Liver (tissue), 9 donors: ENCODE results near the gene NLRC5. TPM values are rescaled to one million over a fixed set of nuclear protein-coding genes. Genes with fewer than 3 reads are reported as not detected.
A peak's percentile ranks its signal among the peaks of the same experiment; 100 is the strongest.

Source experiments
- DNase-seq: peaks from one replicate; pipeline ENCODE4 v3.0.0-alpha.2; 2017; ENCODE audit warnings: low spot score
- H3K27ac ChIP-seq, 2 donors: one replicate each; pipeline ENCODE4 v1.7.0; 2013; ENCODE audit warnings: inconsistent platforms in 2 of 2, low read length in 2 of 2, control low read depth in 1 of 2, low read depth in 1 of 2, mild to moderate bottlenecking in 1 of 2
- H3K27me3 ChIP-seq, 4 donors: one replicate each; pipeline versions ENCODE4 v1.6.1 to v1.7.0; 2013; ENCODE audit warnings: low read length in 3 of 4, inconsistent platforms in 1 of 4, mild to moderate bottlenecking in 1 of 4, moderate library complexity in 1 of 4; ENCODE audit not compliant: control insufficient read depth in 4 of 4, insufficient read depth in 4 of 4
- H3K36me3 ChIP-seq, 4 donors: one replicate each; pipeline versions ENCODE4 v1.6.1 to v1.7.0; 2013; ENCODE audit warnings: low read length in 3 of 4, mild to moderate bottlenecking in 3 of 4, low read depth in 1 of 4, moderate library complexity in 1 of 4; ENCODE audit not compliant: control insufficient read depth in 4 of 4, insufficient read depth in 3 of 4
- H3K4me1 ChIP-seq, 4 donors: one replicate each; pipeline versions ENCODE4 v1.6.1 to v1.7.0; 2013; ENCODE audit warnings: low read length in 3 of 4, mild to moderate bottlenecking in 3 of 4, moderate library complexity in 1 of 4; ENCODE audit not compliant: control insufficient read depth in 4 of 4, insufficient read depth in 4 of 4
- H3K4me3 ChIP-seq, 3 donors: one replicate each; pipeline versions ENCODE4 v1.6.1 to v1.7.0; 2013; ENCODE audit warnings: low read length in 3 of 3, control low read depth in 1 of 3, low read depth in 1 of 3, mild to moderate bottlenecking in 1 of 3
- H3K9ac ChIP-seq, 2 donors: one replicate each; pipeline ENCODE4 v1.7.0; 2013; ENCODE audit warnings: low read length in 2 of 2, mild to moderate bottlenecking in 2 of 2, moderate library complexity in 2 of 2, control low read depth in 1 of 2, low read depth in 1 of 2
- H3K9me3 ChIP-seq, 4 donors: one replicate each; pipeline versions ENCODE4 v1.6.1 to v1.7.0; 2013; ENCODE audit warnings: low read length in 3 of 4; ENCODE audit not compliant: control insufficient read depth in 4 of 4
- ATF3 ChIP-seq: IDR thresholded peaks from 2 replicates; pipeline ENCODE4 v1.6.1; 2016; ENCODE audit warnings: antibody characterized with exemption
- EGR1 ChIP-seq, 2 donors: IDR thresholded peaks; 2 replicates each; pipeline ENCODE4 v1.6.1; 2016 to 2018; ENCODE audit warnings: antibody characterized with exemption in 2 of 2, low read depth in 2 of 2
- FOXA1 ChIP-seq: IDR thresholded peaks from 2 replicates; pipeline ENCODE4 v1.6.1; 2016; ENCODE audit warnings: antibody characterized with exemption
- FOXA2 ChIP-seq: IDR thresholded peaks from 2 replicates; pipeline ENCODE4 v1.6.1; 2016; ENCODE audit warnings: antibody characterized with exemption
- GABPA ChIP-seq, 2 donors: IDR thresholded peaks in 1 of 2; conservative IDR thresholded peaks in 1 of 2; 2 replicates each; pipeline ENCODE4 v1.6.1; 2016; ENCODE audit warnings: antibody characterized with exemption in 2 of 2, mild to moderate bottlenecking in 1 of 2, moderate library complexity in 1 of 2
- HNF4A ChIP-seq, 2 donors: conservative IDR thresholded peaks; 2 replicates each; pipeline ENCODE4 v1.6.1; 2016; ENCODE audit warnings: antibody characterized with exemption in 2 of 2, mild to moderate bottlenecking in 2 of 2
- JUND ChIP-seq, 2 donors: IDR thresholded peaks; 2 replicates each; pipeline ENCODE4 v1.6.1; 2016; ENCODE audit warnings: antibody characterized with exemption in 2 of 2
- NR2F2 ChIP-seq: IDR thresholded peaks from 2 replicates; pipeline ENCODE4 v1.6.1; 2016; ENCODE audit warnings: antibody characterized with exemption
- RAD21 ChIP-seq, 2 donors: IDR thresholded peaks; 2 replicates each; pipeline ENCODE4 v1.6.1; 2016; ENCODE audit warnings: antibody characterized with exemption in 2 of 2, mild to moderate bottlenecking in 2 of 2
- RXRA ChIP-seq, 2 donors: IDR thresholded peaks; 2 replicates each; pipeline ENCODE4 v1.6.1; 2017 to 2018; ENCODE audit warnings: antibody characterized with exemption in 2 of 2, mild to moderate bottlenecking in 1 of 2
- SP1 ChIP-seq: IDR thresholded peaks from 2 replicates; pipeline ENCODE4 v1.6.1; 2018; ENCODE audit warnings: antibody characterized with exemption, mild to moderate bottlenecking
- TAF1 ChIP-seq: conservative IDR thresholded peaks from 2 replicates; pipeline ENCODE4 v1.6.1; 2016; ENCODE audit warnings: antibody characterized with exemption, mild to moderate bottlenecking
- YY1 ChIP-seq: IDR thresholded peaks from 2 replicates; pipeline ENCODE4 v1.6.1; 2016; ENCODE audit warnings: antibody characterized with exemption, mild to moderate bottlenecking
- ZBTB33 ChIP-seq: IDR thresholded peaks from 2 replicates; pipeline ENCODE4 v1.6.1; 2016; ENCODE audit warnings: antibody characterized with exemption
- whole genome bisulfite sequencing: extraction: QIAGEN DNeasy Blood & Tissue Kit; methylation state at CpG from one replicate; pipeline ENCODE4 v1.1.7; 2013; 5-methylcytosine and 5-hydroxymethylcytosine counted together
- polyA plus RNA-seq, 2 donors: library from polyadenylated mRNA; stranded (reverse) in 1 of 2; unstranded in 1 of 2; fragments of 200-250 nt in 1 of 2; fragments of >200 nt in 1 of 2; fragmentation: Nextera tagmentation in 1 of 2; extraction: Ambion mirVana in 1 of 2; gene quantifications; one replicate each; pipeline versions ENCODE4 v1.2.1 to v1.2.3, GENCODE V29; 2013 to 2015
- total RNA-seq, 2 donors: library from RNA; depleted of rRNA; stranded (reverse); fragments of >200 nt; gene quantifications; one replicate each; pipeline ENCODE4 v1.2.3, GENCODE V29; 2014
- TF ChIP-seq, protein P1 (sequence below): IDR thresholded peaks from 2 replicates; pipeline ENCODE4 v1.6.1; 2016; ENCODE audit warnings: antibody characterized with exemption
- TF ChIP-seq, protein P2 (sequence below): fragments of 150-350 bp; IDR thresholded peaks from 2 replicates; pipeline ENCODE4 v1.5.1; 2017; ENCODE audit warnings: improper control_type of control experiment, low read depth, low read length; ENCODE audit not compliant: missing input control
- TF ChIP-seq, protein P3 (sequence below): IDR thresholded peaks from 2 replicates; pipeline ENCODE4 v1.6.1; 2016; ENCODE audit warnings: antibody characterized with exemption, mild to moderate bottlenecking
- donor health status: healthy.
- donor health status: healthy.
- donor health status: healthy.
- donor health status: healthy.
- donor health status: healthy.

The NLRC5 gene
- total and polyA plus RNA-seq, 4 donors: 4.7 to 23.3 (median 8.8) TPM

DNA sequence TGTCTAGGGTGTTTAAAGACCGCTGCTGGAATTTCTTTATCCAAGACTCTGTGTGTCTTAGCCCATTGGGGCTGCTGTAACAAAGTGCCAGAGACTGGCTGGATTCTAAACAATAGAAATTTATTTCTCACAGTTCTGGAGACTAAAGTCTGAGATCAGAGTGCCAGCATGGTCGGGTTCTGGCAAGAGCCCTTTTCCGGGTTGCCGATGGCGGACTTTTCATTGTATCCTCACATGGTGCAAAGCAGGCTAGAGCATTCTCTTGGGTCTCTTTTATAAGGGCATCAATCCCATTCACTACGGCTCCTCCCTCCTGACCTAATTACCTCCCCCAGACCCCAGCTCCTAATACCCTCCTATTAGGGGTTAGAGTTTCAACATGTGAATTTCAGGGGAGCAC is 9.5 kb downstream of the NLRC5 start:
- no peaks in the 10 kb centered on the region for H3K36me3 ChIP-seq
- no peaks in the 10 kb centered on the region for H3K27me3 ChIP-seq
- H3K9ac ChIP-seq: no peak overlapping the region
- DNase-seq: no peak
- no peak overlapping the region for H3K27ac ChIP-seq
- H3K9me3 ChIP-seq: no peaks in the 10 kb centered on the region
- H3K4me1 ChIP-seq: no peaks in the 10 kb centered on the region
- H3K4me3 ChIP-seq: no peak overlapping the region
- WGBS: 98% methylated on average over 6 of the region's 6 CpGs
- TF ChIP-seq GABPA (IDR thresholded peaks at IDR 0.05 in 1 of 2, conservative IDR thresholded peaks at IDR 0.05 in 1 of 2) (no peak), ZBTB33 (no peak), FOXA1 (no peak), YY1 (no peak), HNF4A (conservative IDR thresholded peaks at IDR 0.05) (no peak), SP1 (no peak), EGR1 (IDR thresholded peaks at IDR 0.05; ENCODE audit: low read depth in 2 of 2) (no peak), RAD21 (IDR thresholded peaks at IDR 0.05) (no peak), ATF3 (no peak), JUND (IDR thresholded peaks at IDR 0.05) (no peak), RXRA (IDR thresholded peaks at IDR 0.05) (no peak)
- TF ChIP-seq, protein P1, sequence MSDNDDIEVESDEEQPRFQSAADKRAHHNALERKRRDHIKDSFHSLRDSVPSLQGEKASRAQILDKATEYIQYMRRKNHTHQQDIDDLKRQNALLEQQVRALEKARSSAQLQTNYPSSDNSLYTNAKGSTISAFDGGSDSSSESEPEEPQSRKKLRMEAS: no peak
- TF ChIP-seq, protein P2, sequence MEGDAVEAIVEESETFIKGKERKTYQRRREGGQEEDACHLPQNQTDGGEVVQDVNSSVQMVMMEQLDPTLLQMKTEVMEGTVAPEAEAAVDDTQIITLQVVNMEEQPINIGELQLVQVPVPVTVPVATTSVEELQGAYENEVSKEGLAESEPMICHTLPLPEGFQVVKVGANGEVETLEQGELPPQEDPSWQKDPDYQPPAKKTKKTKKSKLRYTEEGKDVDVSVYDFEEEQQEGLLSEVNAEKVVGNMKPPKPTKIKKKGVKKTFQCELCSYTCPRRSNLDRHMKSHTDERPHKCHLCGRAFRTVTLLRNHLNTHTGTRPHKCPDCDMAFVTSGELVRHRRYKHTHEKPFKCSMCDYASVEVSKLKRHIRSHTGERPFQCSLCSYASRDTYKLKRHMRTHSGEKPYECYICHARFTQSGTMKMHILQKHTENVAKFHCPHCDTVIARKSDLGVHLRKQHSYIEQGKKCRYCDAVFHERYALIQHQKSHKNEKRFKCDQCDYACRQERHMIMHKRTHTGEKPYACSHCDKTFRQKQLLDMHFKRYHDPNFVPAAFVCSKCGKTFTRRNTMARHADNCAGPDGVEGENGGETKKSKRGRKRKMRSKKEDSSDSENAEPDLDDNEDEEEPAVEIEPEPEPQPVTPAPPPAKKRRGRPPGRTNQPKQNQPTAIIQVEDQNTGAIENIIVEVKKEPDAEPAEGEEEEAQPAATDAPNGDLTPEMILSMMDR: no peak

- no peaks in the 10 kb centered on the region for H3K4me1 ChIP-seq
- no peak for TF ChIP-seq RXRA (IDR thresholded peaks at IDR 0.05)
- TF ChIP-seq FOXA2: no peak
- TF ChIP-seq, protein P3, sequence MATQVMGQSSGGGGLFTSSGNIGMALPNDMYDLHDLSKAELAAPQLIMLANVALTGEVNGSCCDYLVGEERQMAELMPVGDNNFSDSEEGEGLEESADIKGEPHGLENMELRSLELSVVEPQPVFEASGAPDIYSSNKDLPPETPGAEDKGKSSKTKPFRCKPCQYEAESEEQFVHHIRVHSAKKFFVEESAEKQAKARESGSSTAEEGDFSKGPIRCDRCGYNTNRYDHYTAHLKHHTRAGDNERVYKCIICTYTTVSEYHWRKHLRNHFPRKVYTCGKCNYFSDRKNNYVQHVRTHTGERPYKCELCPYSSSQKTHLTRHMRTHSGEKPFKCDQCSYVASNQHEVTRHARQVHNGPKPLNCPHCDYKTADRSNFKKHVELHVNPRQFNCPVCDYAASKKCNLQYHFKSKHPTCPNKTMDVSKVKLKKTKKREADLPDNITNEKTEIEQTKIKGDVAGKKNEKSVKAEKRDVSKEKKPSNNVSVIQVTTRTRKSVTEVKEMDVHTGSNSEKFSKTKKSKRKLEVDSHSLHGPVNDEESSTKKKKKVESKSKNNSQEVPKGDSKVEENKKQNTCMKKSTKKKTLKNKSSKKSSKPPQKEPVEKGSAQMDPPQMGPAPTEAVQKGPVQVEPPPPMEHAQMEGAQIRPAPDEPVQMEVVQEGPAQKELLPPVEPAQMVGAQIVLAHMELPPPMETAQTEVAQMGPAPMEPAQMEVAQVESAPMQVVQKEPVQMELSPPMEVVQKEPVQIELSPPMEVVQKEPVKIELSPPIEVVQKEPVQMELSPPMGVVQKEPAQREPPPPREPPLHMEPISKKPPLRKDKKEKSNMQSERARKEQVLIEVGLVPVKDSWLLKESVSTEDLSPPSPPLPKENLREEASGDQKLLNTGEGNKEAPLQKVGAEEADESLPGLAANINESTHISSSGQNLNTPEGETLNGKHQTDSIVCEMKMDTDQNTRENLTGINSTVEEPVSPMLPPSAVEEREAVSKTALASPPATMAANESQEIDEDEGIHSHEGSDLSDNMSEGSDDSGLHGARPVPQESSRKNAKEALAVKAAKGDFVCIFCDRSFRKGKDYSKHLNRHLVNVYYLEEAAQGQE: no peak
- no peak for TF ChIP-seq GABPA (IDR thresholded peaks at IDR 0.05 in 1 of 2, conservative IDR thresholded peaks at IDR 0.05 in 1 of 2)
- TF ChIP-seq SP1: no peak
- TF ChIP-seq FOXA1: no peak
- TF ChIP-seq NR2F2: no peak
- TF ChIP-seq RAD21 (IDR thresholded peaks at IDR 0.05): no peak
- no peak for TF ChIP-seq TAF1
- TF ChIP-seq EGR1 (IDR thresholded peaks at IDR 0.05; ENCODE audit: low read depth in 2 of 2): no peak
- TF ChIP-seq, protein P2: no peak
- no peak for TF ChIP-seq HNF4A (conservative IDR thresholded peaks at IDR 0.05)
- DNase-seq: no peak
- no peak overlapping the region for H3K9ac ChIP-seq
- peak overlapping the region in 1 of 2 donors; percentile 17 for H3K27ac ChIP-seq
- no peaks in the 10 kb centered on the region for H3K9me3 ChIP-seq
- no peaks in the 10 kb centered on the region for H3K27me3 ChIP-seq
- 85% methylated on average over 11 of the region's 11 CpGs for WGBS
- H3K4me3 ChIP-seq: no peak overlapping the region
- H3K36me3 ChIP-seq: peaks cover 0 to under 1% (median 0%) of the 10 kb centered on the region in 4 donors
Observed at GRCh38 chr16:56999409-57000270, 10.3 kb downstream of the NLRC5 start.
